ENCODE results near the gene CTNNA2.

- no peak for TF ChIP-seq POLR2A (IDR thresholded peaks at IDR 0.05)
- no peak for TF ChIP-seq CTCF (IDR thresholded peaks at IDR 0.05)
These were observed 745.5 kb downstream of the CTNNA2 start for GRCh38 chr2:80258341-80258740.

All from right lobe of liver (tissue), 4 donors.